ENCODE results near the gene FNDC3A.

GRCh38 chr13:49234741-49235140 lies 259.0 kb downstream of the FNDC3A start:
- no peak for TF ChIP-seq POLR2A (IDR thresholded peaks at IDR 0.05)
- no peak for TF ChIP-seq CTCF (IDR thresholded peaks at IDR 0.05)
- TF ChIP-seq POLR2AphosphoS5 (IDR thresholded peaks at IDR 0.05): no peak

Measured in prostate gland (tissue), 2 donors.